NCI-H460 (cell line): ENCODE results near the gene NRK. TPM values are rescaled to one million over a fixed set of nuclear protein-coding genes. Genes with fewer than 3 reads are reported as not detected.

Source experiments
- total RNA-seq: library from RNA; depleted of rRNA; stranded (reverse); fragments of >200 nt; shearing (Covaris generic); gene quantifications from 2 replicates; pipeline ENCODE4 v1.2.3, GENCODE V29; 2014; rRNA removed

Gene NRK
- total RNA-seq, 1 experiment from 2014 or later, result not detected

Other genes starting within 250 kb of the NRK start
- not detected in 2 replicates for gene SERPINA7, start 216.2 kb downstream of the NRK start, total RNA-seq